ENCODE data around the gene CTTNBP2.

DNA sequence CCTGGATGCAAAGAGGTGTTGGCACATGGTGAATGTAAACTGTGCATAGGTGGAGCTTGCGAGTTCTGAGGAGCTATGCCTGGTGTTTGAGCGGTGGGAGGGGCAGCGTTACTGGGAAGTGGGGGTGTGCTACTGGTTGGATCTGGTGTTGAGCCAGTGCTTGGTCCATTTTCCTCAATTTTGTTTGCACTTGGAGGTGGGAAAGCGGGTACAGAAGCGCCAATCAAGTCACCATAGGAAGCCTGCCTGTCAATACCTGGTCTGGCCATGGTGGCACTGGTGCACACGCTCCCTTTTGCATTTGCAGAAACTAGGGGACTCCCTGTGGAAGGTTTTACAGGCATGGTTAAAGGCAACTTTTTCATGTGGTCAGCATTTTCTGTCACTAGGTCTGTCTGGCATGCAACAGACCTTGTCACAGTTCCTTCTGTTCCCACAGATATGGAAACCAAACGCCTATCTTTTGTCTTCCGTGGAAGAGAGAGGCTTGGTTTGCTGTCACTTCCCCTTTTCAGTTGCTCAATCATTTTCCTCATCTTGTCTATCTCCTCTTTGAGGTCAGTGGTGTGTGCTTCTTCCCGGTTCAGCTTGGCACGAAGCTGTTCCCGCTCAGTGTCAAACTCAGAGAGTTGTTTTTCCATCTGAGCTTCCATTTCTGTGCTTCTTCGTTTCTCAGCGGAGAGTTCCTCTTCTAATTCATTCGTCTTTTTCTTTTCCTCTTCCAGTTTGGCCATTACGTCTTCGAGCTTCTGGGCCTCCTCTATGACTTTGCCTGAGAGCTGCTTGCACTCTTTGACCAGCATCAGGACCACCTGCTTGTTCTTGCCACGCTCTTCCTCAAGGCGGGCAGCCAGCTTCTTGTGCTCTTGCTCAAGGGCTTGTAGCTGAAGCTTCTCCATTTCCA, 81.1 kb downstream of the CTTNBP2 start:
- TF ChIP-seq GTF3A (CRISPR knock-in tag; conservative IDR thresholded peaks at IDR 0.05), result no peak
- TF ChIP-seq REPIN1 (CRISPR knock-in tag; IDR thresholded peaks at IDR 0.05; ENCODE audit: borderline replicate concordance, low read depth), result no peak
- TF ChIP-seq EP300 (IDR thresholded peaks at IDR 0.05; ENCODE audit: low read depth in 2 of 2, low read length in 2 of 2), result no peak
- TF ChIP-seq EP300 (CRISPR knock-in tag; IDR thresholded peaks at IDR 0.05; ENCODE audit: borderline replicate concordance), result no peak
- no peak for TF ChIP-seq ZSCAN30 (CRISPR knock-in tag; IDR thresholded peaks at IDR 0.05)
- TF ChIP-seq TCF7L2 (IDR thresholded peaks at IDR 0.05; ENCODE audit: low read depth, low read length), result no peak
- no peak for TF ChIP-seq ZBTB21 (CRISPR knock-in tag; IDR thresholded peaks at IDR 0.05)
- no peak for TF ChIP-seq MTA1 (CRISPR knock-in tag; IDR thresholded peaks at IDR 0.05; ENCODE audit: borderline replicate concordance)
- TF ChIP-seq, protein P1, sequence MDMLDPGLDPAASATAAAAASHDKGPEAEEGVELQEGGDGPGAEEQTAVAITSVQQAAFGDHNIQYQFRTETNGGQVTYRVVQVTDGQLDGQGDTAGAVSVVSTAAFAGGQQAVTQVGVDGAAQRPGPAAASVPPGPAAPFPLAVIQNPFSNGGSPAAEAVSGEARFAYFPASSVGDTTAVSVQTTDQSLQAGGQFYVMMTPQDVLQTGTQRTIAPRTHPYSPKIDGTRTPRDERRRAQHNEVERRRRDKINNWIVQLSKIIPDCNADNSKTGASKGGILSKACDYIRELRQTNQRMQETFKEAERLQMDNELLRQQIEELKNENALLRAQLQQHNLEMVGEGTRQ (IDR thresholded peaks at IDR 0.05; ENCODE audit: low read depth, low read length), result no peak
- TF ChIP-seq, protein P1 (CRISPR knock-in tag; IDR thresholded peaks at IDR 0.05; ENCODE audit: borderline replicate concordance), result no peak
- no peak for TF ChIP-seq ZFAT (CRISPR knock-in tag; conservative IDR thresholded peaks at IDR 0.05)

Data from HepG2 (cell line).